ENCODE data around the gene PXDN.
"Not testable (repeated sequence)": the region's sequence is repeated elsewhere in the genome, so short reads cannot be mapped to it uniquely, and the experiment has no call there.

The PXDN gene

DNA sequence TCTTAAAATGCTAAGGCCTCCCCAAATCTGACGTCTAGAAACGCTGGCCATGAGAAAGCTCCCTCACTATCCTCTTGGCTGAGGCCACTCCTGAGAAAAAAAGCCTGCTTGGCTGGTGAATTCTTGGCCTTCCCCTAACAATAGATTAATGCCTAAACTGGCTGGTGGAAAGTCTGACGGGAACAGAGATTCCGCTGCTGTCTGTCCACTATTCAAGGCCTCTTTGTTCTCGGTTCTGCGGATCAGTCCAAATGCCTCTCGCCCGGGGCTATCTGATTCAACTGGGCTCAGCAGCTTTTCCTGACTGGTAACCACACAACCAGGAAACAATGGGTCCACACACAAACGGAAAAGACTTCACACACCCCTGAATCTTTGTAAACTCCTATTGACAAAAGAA is 27.2 kb downstream of the PXDN start:
- no peak for DNase-seq

DNA sequence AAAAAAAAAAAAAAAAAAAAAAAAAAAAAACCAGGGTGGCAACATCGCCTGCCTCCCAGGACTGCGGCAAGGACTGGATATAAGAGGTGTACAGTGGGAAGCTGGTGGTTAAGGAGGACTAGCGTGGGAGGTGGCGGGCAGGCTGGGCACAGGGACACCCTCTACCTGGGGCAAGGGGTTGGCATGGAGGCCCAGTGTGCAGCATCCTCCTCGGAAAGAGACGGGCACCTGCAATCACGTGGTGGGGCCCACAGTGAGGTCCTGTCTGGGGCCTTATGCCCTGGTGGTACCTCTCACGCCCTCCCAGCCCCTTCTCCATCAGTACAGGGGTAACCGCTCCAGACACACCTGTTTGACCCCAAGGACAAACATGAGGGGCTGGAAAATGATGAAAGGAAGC is 27.9 kb downstream of the PXDN start:
- DNase-seq = no peak

DNA sequence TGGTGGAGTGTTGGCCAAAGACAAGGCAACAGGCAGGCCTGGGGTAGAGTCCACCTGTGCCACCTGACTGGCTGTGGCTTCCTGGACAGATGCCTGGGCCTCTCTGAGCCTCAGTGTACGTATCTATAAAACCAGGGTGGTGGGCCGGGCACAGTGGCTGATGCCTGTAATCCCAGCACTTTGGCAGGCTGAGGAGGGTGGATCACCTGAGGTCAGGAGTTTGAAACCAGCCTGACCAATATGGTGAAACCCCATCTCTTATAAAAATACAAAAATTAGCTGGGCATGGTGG is 28.4 kb downstream of the PXDN start:
- not testable (repeated sequence) for DNase-seq

DNA sequence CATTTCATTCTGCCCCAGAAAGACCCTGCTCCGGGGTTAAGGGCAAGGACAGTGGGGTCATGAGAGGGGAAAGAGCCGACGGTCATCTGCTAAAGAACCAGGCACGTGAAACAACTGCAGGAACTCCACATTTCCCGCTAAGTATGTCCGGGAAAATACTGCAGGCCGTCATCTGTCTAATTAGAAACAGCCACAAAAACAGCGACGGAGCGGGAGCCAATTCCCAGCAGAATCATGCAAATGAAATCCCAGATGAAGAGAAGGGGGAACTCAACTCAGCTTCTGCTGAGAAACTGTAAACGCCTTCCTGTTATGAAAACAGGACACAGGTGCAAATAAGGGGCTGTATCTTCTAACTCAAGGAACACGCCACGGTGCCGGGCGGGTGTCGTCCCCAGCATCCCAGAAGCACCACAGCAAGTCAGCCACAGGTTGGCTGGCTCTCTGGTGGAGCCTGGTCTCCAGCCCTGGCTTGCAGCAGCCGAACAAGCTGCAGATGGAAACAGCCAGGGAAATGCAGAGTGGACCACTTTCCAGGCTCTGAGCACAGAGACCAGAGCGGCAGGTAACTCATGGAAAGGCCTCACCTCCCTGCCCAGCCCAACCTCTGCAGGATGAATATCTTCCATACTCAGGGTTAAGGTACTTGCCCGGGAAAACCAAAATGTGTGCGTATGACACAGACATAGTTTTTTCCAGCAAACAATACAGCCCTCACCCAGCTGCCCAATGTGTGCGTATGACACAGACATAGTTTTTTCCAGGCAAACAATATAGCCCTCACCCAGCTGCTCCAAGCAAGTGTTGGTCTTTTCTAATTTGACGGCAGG is 28.9 kb downstream of the PXDN start:
- DNase-seq = no peak

DNA sequence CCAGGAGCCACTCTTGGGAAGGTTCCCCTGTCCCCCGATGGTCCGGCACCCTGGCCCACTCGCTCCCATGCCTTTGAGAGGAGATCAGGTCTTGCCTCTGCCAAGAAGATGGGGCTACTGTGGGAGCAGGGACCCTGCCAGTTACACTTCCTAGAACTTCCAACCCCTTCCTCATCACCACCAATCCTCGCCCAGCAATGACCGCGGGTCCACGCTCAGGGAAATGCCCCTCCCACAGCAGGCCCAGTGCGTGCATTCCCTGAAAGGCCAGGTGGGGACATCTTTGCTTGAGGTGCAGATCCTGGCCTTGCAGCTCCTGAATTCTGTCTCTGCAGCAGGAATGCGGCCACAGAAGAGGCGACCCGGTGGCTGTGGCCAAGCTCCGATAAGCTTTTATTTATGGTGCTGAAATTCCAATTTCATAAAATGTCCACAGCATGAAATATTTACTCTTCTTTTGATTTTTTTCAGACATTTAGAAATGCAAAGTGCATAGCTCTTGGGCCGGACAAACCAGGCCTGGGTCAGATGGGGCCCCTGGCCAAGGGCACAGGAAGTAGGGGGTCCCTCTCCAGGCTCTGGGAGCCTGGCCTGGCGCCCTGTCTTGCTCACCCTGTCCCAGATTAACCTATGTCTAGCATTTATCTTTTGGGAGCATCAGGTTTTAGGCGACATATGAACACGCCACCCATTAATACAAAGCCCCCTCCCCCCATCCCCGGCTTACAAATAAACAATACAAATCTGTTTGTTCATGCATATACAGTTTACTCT is 29.8 kb downstream of the PXDN start:
- DNase-seq = no peak

DNA sequence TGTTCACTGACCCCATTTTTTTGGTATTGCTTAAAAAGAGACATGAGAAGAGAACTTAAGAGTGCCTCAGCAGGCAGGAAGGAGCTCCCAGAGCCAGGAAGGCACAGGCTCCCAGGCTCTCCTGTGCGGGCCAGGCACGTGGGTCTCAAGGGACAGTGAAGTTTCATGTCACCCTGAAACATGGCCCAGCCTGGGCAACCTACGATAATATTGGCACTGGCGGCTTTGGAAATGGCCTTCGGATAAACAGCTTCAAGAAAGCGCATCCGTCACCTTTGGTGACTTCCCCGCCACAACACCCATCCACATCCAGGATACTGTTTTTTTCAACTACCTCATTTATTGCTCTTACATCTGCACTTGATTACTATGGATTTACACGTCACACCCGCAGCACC is 30.5 kb downstream of the PXDN start:
- no peak for DNase-seq

DNA sequence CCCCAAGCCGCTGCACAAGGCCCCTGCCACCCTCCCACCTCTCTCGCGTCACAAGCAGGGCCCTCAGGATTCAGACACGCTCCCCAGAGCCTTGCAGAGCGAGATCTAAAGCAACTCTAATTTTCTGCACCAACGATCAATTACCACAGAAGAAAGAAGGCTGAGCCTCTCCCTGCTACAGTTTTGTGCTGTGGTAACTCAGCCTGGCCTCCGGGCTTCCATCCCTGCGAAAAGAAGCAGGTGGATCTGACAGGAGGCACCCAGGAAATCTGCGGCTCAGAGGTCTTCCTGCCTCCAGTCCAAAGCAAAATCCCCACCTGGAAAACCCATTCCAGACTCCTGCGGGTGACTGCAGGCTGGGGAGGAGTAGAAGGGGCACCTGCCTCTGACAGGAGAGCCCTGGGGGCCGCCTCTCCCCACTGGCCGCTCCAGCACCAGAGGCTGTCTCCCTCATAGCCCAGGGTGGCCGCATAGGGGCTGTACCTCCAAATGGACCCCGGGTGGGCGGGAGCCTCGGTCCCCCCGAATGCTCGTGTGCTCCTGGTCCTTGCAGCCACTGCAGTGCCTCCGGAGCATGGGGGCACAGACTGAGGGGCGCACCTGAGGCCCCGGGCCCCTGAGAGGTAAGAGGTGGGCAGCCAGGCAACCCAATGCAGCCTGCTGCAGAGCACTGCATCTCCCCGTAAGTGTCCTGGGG is 31.0 kb downstream of the PXDN start:
- no peak for DNase-seq

DNA sequence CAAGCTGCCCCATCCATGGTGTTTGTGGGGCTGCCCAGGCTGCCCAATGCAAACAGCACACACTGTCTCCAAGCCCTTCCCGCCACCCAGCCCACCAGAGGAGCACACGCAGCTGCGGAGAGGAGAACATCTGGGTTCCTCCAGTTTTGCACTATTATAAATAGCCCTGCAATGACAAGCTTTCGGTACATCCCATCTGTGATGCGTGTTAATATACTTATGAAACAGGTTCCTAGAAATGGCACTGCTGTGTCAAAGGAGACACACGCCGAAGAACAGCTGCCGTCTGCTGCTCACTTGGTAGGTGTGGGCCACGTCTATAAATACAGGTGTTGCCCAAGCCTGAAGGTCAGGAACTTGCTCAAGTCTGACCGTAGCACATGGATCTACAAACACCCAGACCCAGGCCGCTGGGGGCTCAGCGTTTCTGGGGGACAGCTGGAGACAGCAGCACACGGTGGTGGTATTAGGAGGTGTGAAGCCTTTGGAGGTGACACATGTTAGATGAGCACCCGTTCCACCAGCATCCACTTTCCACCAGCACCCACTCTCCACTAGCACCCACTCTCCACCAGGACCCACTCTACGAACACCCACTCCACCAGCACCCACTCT is 34.3 kb downstream of the PXDN start:
- DNase-seq = no peak

DNA sequence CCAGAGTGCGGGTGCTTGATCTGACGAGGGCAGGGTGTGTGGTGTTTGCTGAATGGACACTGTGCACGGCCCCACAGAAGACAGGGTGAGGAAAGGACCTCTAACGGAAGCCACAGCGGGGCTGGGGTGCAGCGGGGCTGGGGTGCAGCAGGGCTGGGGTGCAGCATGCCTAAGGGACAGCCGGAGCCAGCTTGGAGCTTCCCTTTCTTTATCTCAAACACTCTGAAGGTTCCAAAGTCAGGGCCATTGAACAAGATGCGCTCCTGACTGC is 35.0 kb downstream of the PXDN start:
- no peak for DNase-seq

DNA sequence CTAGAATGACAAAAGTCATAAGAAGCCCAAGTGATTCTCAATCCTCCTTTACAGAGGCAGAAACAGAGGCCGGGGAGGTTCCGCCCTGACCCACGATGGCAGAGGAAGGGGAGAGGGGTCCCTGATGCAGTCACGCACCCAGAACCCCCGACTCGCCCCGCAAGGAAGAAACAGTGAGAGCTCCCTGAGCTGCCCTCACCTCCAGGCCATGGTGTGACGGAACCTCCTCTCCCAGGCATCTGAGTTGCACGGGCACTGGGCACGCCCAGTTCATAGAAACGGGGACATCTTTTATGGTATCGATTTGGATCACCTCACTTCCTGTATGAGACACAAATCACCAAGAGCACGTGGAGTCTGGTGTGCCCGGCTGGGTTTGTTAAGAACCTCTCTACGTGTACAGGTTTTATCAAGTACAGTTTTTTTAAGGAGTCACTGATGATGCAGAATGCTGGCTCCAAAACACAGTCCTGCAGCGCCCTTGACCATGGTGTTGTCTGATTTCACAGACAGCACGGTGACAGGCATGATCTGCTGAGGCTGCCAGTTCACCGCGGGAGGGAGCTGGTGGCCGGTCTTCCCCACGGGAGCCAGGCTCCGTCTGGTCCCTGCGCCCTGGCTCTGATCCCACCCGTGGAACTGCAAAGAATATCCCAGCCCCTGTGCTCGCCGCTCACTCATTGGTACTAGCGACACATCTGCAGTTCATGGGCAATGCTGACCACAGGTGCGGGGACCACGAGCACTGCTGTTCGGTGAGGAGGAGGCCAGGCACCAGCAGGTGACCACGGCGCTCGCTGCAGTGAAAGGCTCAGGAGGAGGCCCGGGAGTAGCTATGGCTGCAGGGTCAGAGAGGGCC is 35.6 kb downstream of the PXDN start:
- no peak for DNase-seq

DNA sequence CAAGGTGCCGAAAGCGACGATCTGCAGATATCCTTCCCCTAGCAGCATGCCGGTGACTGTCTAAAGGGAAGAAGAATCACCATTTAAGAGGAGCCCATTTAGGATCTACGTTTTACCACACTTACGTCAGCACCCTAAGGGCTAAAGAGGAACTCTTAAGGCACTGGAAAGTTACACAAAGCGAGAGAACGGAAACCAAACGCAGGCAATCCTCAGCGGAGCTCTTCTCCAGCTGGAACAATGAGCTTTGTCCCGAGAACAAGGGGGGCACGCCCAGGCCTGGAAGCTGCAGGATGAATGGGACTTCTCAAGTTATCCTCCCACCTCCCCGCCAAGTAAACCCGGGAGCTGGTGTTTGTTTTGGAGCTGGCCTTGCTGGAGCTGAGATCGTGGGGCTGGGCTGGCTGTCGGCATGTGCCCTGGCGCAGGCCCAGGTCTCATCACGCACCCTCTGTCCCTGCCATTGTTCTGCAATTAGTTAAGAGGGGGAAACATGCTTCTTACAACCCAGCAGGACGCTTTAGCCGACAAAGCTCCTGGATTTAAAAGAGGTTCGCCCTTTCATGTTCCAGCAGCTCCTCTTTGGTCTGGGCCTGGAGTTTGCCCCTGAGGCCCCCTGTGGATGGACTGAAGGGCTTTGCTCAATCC is 36.4 kb downstream of the PXDN start:
- peak; percentile 44 for DNase-seq

DNA sequence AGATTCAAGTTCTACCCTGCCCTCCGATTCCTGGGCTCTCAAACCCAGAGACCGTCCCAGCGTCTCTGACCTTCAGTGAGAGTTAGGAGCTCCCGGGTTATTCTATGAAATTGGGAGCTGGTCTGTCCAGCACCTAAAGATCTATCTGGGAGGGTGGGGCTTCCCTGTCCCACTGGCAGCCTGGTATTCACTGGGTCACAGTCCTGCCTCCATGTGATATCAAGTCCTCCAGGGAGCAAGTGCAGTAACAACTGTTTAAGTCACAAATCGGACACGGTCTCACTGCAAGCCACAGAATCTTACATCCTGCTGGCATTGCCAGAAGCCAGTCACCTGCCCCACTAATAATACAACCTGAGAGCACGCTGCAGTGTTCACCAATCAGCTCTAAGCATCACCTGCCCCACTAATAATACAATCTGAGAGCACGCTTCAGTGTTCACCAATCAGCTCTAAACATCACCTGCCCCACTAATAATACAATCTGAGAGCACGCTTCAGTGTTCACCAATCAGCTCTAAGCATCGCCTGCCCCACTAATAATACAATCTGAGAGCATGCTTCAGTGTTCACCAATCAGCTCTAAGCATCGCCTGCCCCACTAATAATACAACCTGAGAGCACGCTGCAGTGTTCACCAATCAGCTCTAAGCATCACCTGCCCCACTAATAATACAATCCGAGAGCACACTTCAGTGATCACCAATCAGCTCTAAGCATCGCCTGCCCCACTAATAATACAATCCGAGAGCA is 38.0 kb downstream of the PXDN start:
- not testable (repeated sequence) for DNase-seq

DNA sequence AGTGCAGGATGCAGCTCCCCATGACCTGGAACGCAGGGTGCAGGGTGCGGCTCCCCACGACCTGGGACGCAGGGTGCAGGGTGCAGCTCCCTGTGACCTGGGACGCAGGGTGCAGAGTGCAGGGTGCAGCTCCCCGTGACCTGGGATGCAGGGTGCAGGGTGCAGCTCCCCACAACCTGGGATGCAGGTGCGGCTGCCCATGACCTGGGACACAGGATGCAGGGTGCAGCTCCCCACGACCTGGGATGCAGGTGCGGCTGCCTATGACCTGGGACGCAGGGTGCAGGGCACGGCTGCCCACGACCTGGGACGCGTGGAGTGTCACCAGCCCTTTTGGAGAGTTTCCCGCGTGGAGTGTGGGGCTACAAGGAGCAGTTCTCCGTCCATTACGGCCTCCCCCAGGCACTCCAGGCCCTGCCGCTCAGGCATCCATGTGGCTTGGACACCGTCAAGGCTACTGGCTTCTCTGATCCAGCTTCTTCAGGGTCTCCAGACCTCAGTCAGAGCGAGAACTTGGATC is 38.7 kb downstream of the PXDN start:
- no peak for DNase-seq

DNA sequence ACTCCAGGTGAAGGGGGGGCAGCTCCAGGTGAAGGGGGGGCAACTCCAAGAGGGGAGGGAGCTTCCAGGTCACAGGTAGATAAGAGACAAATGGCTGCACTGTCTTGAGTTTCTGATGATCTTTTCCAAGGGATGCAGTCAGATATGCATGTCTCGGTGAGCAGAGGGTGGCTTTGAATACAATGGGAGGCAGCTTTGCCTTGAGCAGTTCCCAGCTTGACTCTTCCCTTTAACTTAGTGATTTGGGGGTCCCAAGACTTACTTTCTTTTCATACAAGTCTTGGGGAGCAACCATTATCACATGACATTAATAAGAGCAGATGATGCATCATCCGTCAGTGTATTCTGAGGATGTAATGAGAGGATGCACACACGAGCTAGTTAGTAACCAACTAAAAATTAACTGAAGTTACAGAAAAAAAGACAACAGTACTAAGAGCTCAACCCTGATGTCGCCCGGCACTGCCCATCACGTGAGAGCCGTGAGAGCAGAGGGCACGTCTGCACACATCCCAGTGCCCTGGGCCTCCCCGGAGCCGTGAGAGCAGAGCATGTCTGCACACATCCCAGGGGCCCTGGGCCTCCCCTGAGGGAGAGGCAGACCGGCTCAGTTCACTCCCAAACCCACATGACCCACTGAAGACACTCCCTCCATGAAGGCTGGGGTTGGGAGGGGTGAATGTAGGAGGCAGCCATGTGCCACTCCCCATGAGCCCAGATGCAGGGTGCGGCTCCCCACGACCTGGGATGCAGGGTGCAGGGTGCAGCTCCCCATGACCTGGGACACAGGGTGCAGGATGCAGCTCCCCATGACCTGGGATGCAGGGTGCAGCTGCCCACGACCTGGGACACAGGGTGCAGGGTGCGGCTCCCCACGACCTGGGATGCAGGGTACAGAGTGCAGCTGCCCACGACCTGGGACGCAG is 39.4 kb downstream of the PXDN start:
- no peak for DNase-seq

DNA sequence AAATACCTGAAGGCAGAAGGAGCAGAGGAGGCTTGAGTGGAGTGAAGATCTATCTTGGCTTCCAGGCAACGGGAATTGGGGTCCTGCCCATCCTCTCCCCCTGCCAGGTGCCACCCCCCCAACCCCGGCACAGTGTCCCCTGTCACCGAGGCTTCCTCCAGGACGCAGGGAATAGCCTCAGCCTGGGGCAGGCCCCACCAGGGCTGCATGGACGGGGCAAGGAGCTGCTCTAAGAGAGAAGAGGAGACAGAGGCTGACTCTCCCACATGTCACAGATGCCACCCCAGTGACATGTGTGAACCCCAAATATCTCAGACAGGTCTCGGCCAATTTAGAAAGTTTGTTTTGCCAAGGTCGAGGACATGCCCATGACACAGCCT is 42.1 kb downstream of the PXDN start:
- no peak for DNase-seq

DNA sequence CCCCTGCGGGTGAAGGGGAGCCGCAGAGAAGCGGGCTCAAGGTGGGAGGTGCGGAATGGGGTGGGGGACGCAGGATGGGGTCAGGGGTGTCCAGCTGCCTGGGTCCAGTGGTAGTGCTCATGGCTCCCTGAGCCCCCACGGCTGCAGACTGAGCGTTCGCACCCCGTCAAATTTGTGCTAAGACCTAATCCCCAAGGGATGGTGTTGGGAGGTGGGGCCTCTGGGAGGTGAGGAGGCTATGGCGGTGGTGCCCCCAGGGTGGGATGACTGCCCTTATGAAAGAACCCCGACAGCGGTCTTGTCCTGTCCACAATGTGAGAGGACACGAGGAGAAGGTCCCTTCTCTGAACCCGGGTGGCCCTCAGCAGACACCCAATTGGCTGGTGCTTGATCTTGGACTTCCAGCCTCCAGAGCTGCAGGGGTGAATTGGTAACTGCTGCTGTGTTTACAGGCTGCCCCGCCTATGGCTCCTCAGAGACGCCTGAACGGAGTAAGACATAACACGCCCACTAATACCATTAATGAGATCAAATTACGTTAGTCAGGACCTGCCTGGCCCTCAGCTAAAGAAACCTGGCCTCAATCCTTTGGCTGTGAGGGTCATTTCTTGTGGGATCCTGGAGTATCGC is 42.6 kb downstream of the PXDN start:
- no peak for DNase-seq

DNA sequence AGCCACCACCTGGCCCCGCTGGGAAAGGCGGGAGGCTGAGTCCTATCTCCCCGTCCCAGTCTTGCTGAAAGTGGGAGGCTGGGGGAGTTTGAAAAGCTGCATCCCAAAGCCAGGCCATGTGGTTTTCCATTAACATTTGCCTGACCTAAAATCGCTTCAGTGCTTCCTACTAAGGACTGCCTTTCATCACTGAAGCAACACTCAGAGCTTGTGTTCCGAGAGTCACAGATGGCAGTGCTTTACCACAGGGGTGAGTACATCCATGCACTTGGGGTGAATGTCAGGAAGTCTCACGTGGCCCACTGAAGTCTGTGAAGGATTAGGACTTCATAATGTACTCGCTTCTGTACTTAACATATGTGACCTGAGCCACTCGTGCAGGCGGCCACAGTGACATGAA is 43.3 kb downstream of the PXDN start:
- DNase-seq = no peak

DNA sequence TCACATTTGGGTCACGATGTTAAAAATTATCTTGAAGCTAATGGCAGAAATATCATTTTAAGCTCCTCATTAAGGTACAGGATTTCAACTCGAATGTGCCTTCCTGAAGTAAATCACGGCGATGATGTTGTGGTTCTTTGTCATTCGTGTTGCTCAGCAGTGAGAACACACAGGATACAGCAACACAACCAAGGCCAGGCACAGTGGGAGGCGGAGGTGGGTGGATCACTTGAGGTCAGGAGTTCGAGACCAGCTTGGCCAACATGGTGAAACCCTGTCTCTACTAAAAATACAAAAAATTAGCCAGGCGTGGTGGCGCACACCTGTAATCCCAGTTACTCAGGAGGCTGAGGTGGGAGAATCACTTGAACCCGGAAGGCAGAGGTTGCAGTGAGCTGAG is 43.9 kb downstream of the PXDN start:
- DNase-seq = not testable (repeated sequence)

DNA sequence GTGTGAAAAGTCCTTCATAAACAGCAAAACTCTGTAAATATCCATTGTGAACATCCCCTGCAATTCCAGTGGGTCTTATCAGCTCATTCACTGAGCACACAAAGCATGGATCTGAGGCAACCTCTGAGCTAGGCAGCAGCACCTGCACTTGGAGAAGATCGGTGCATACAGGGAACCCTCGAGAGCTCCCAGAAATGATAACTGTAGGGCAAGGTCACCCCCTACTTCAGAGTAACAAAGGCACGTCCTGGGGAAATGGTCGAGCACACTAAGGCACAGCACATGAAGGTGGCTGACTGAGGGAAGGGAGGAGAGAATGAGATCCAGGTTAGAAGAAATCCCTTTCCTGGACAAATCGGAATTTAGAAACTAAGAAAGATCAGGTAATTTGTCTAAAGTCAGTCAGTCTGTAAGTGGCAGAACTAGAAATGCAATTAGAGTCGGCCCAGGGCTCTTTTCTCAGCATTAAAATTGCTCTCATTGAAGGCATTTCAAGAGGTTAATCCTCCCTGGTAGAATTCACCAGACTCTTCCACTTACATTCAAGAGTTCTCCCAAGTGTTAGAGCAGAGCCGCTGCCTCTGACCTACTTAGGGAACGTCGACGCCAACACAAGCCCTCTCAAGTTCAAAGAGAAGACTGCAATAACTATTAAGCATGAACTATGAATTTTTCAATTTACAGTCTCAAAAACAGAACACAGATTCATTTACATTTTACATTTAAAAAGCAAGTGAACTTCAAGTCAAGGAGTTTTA is 45.9 kb downstream of the PXDN start:
- DNase-seq = no peak
